ENCODE data around the gene PADI1.

The PADI1 gene

DNA sequence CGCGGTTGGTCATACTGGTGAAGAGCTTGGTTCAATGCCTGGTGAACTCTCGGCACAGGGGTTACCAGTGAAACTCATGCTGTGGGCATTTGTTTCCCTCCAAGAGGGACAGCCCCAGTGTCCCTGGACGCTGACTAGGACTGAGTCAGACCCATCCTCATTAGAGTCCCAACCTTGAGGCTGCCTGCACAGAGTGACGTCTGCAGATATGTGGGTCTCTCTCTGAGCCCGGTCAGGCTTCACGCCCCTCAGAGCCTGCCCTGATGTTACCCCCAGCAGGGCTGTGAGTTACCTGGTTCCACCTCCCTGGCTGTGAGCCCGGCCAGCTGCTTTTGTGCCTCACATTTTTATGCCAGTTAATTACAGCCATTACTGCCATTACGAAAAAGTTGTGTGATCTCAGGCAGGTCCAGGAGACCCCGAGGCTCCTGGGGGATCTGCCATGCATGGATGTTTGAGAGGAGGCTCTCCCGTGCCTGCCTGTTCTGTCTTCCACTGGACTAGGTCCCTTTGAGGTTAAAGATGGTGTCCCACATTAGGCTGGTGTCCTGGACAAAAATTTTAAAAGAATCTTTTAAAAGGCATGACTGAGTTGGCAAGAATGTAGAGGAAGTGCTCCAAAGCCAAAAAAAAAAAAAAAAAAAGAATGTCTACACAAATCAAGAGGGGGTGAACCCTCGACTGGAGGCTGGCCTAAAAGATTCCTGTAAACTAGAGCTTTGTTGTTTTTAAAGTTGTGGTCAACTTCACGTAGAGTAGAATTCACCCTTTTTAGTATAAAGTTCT lies 36.6 kb upstream of the PADI1 start:
- no peak overlapping the region for H3K4me3 ChIP-seq (ENCODE audit: control insufficient read depth, low read depth, low read length)
- no peak for TF ChIP-seq CTCF (IDR thresholded peaks at IDR 0.05; ENCODE audit: control insufficient read depth, insufficient read depth, low read depth, low read length, missing control alignments)

GRCh38 chr1:17170571-17170970 lies 34.4 kb upstream of the PADI1 start:
- H3K4me3 ChIP-seq (ENCODE audit: control insufficient read depth, low read depth, low read length): no peak overlapping the region
- peak; percentile 57 for DNase-seq (ENCODE audit: low read depth)
- TF ChIP-seq CTCF (IDR thresholded peaks at IDR 0.05; ENCODE audit: control insufficient read depth, insufficient read depth, low read depth, low read length, missing control alignments): no peak

More for the DNA sequence above, 36.6 kb upstream of the PADI1 start:
- DNase-seq (ENCODE audit: low read depth): peak; percentile 75

- H3K4me3 ChIP-seq (ENCODE audit: control insufficient read depth, low read depth, low read length): no peak overlapping the region
- no peak for DNase-seq (ENCODE audit: low read depth)
- no peak for TF ChIP-seq CTCF (IDR thresholded peaks at IDR 0.05; ENCODE audit: control insufficient read depth, insufficient read depth, low read depth, low read length, missing control alignments)
These were observed 31.7 kb upstream of the PADI1 start for GRCh38 chr1:17173217-17173616.

DNA sequence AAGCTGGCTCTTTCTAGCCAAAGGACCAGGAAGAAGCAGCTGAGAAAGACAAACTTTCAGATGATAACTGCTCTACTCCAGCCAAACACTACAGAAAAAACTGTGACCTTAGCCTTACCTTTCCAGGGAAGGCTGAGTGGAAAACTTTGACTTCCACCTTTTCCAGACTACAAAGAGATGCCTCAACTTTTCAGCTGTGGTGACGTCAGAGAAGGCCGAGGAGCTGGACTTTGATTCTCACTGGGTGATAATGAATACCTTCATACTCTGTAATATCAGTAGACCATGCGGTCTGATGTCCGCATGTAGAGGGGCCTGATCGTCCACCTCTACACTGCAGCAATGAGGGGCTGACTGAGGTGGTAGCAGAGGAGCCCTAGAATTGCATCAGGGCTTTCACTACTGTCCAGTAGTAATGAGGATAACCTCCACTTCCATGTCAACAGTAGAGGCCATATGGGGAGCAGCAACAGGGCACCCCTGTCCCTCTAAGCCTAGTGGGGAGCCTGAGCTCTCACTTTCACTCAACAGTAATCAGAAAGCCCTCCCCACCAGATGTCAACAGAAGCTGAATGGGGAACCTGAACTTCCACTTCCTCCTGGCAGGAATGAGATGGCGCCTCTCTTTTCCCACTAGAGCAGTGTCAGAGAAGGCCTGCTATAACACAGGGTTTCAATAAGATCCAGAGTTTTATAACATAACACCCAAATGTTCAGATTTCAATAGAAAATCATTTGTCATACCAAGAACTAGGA lies 28.4 kb upstream of the PADI1 start:
- no peak overlapping the region for H3K4me3 ChIP-seq (ENCODE audit: control insufficient read depth, low read depth, low read length)
- DNase-seq (ENCODE audit: low read depth): no peak
- TF ChIP-seq CTCF (IDR thresholded peaks at IDR 0.05; ENCODE audit: control insufficient read depth, insufficient read depth, low read depth, low read length, missing control alignments): no peak

DNA sequence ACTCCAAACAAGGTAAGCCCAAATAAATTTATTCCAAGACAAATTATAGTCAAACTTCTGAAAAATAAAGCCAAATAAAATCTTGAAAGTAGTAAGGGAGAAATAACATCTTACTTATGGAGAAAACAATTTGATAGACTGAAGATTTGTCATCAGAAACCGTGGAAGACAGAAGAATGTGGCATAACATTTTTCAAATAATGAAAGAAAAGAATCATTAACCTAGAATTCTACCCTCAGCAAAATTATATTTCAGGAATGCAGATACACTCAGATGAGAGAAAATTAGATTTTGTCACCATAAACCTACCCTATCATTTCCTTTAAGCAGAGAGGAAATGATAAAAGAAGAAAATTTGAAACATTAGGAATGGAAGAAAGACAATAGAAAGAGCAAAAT lies 27.3 kb upstream of the PADI1 start:
- H3K4me3 ChIP-seq (ENCODE audit: control insufficient read depth, low read depth, low read length): no peak overlapping the region
- no peak for TF ChIP-seq CTCF (IDR thresholded peaks at IDR 0.05; ENCODE audit: control insufficient read depth, insufficient read depth, low read depth, low read length, missing control alignments)
- DNase-seq (ENCODE audit: low read depth): no peak

- no peak overlapping the region for H3K4me3 ChIP-seq (ENCODE audit: control insufficient read depth, low read depth, low read length)
- no peak for DNase-seq (ENCODE audit: low read depth)
- TF ChIP-seq CTCF (IDR thresholded peaks at IDR 0.05; ENCODE audit: control insufficient read depth, insufficient read depth, low read depth, low read length, missing control alignments): no peak
These were observed 23.0 kb upstream of the PADI1 start for GRCh38 chr1:17181781-17182464.

Measured in AG09309 (cell line).